ENCODE data around the gene SLC2A13.

SLC2A13 gene

DNA sequence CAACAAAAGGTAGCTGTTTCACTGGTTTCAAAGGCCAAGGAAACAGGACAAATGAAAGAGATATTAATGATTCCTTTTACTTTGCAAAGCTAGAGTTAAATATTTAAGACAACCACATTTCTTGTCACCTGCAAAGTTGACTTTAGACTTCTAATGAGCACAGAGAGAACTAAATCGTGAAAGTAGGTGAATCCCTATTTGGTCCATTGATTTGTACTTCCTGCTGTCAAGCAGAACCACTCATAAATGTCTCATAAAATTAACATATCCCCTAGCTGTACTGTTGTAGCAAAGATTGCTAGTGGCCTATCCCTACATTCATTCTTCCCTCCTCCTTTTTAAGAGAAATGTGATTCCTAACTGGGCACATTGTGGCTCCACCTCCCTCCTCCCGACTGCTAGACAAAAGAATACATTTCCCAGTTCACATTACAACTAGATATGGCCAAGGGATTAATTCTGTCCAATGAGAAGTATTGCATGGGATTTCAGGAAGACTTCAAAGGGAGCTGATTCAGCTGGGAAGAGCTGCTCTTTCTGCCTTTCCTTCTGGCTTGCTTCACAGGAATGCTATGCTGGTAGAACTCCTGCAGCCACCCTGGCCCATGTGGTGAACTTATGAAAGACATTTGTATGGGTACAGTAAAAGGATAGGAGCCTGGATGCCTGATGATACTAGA is 258.8 kb downstream of the SLC2A13 start (continued):
- TF ChIP-seq, protein P1, sequence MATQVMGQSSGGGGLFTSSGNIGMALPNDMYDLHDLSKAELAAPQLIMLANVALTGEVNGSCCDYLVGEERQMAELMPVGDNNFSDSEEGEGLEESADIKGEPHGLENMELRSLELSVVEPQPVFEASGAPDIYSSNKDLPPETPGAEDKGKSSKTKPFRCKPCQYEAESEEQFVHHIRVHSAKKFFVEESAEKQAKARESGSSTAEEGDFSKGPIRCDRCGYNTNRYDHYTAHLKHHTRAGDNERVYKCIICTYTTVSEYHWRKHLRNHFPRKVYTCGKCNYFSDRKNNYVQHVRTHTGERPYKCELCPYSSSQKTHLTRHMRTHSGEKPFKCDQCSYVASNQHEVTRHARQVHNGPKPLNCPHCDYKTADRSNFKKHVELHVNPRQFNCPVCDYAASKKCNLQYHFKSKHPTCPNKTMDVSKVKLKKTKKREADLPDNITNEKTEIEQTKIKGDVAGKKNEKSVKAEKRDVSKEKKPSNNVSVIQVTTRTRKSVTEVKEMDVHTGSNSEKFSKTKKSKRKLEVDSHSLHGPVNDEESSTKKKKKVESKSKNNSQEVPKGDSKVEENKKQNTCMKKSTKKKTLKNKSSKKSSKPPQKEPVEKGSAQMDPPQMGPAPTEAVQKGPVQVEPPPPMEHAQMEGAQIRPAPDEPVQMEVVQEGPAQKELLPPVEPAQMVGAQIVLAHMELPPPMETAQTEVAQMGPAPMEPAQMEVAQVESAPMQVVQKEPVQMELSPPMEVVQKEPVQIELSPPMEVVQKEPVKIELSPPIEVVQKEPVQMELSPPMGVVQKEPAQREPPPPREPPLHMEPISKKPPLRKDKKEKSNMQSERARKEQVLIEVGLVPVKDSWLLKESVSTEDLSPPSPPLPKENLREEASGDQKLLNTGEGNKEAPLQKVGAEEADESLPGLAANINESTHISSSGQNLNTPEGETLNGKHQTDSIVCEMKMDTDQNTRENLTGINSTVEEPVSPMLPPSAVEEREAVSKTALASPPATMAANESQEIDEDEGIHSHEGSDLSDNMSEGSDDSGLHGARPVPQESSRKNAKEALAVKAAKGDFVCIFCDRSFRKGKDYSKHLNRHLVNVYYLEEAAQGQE (tag by site-specific recombination; IDR thresholded peaks at IDR 0.05), result no peak

DNA sequence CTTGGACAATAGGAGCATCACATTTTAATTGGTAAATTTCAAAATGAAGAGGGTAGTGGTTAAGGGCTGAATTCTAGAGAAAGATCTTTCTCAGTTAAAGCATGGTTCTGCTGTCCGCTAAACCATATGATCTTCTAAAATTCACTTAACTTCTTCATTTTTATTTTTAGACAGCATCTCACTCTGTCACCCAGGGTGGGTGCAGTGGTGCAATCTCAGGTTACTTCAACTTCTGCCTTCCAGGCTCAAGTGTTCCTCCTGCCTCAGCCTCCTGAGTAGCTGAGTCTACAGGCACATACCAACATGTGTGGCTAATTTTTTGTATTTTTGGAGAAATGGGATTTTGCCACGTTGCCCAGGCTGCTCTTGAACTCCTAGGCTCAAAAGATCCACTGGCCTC is 259.6 kb downstream of the SLC2A13 start:
- no peak for TF ChIP-seq ZNF426 (tag by site-specific recombination; IDR thresholded peaks at IDR 0.05)
- TF ChIP-seq ZNF292 (tag by site-specific recombination; IDR thresholded peaks at IDR 0.05; ENCODE audit: borderline replicate concordance, low read depth), result no peak
- no peak for TF ChIP-seq ZBTB7A (tag by site-specific recombination; IDR thresholded peaks at IDR 0.05; ENCODE audit: low read depth)
- TF ChIP-seq ZNF302 (tag by site-specific recombination; IDR thresholded peaks at IDR 0.05; ENCODE audit: low read depth), result no peak
- no peak for TF ChIP-seq GLIS1 (tag by site-specific recombination; IDR thresholded peaks at IDR 0.05)
- no peak for TF ChIP-seq ZNF670 (tag by site-specific recombination; IDR thresholded peaks at IDR 0.05; ENCODE audit: low read depth)
- no peak for TF ChIP-seq ZNF19 (tag by site-specific recombination; IDR thresholded peaks at IDR 0.05; ENCODE audit: low read depth)
- TF ChIP-seq, protein P2, sequence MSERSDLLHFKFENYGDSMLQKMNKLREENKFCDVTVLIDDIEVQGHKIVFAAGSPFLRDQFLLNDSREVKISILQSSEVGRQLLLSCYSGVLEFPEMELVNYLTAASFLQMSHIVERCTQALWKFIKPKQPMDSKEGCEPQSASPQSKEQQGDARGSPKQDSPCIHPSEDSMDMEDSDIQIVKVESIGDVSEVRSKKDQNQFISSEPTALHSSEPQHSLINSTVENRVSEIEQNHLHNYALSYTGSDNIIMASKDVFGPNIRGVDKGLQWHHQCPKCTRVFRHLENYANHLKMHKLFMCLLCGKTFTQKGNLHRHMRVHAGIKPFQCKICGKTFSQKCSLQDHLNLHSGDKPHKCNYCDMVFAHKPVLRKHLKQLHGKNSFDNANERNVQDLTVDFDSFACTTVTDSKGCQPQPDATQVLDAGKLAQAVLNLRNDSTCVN (tag by site-specific recombination; optimal IDR thresholded peaks at IDR 0.05), result no peak
- TF ChIP-seq, protein P3, sequence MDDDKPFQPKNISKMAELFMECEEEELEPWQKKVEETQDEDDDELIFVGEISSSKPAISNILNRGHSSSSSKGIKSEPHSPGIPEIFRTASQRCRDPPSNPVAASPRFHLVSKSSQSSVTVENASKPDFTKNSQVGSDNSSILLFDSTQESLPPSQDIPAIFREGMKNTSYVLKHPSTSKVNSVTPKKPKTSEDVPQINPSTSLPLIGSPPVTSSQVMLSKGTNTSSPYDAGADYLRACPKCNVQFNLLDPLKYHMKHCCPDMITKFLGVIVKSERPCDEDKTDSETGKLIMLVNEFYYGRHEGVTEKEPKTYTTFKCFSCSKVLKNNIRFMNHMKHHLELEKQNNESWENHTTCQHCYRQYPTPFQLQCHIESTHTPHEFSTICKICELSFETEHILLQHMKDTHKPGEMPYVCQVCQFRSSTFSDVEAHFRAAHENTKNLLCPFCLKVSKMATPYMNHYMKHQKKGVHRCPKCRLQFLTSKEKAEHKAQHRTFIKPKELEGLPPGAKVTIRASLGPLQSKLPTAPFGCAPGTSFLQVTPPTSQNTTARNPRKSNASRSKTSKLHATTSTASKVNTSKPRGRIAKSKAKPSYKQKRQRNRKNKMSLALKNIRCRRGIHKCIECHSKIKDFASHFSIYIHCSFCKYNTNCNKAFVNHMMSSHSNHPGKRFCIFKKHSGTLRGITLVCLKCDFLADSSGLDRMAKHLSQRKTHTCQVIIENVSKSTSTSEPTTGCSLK (tag by site-specific recombination; IDR thresholded peaks at IDR 0.05), result no peak
- TF ChIP-seq, protein P4, sequence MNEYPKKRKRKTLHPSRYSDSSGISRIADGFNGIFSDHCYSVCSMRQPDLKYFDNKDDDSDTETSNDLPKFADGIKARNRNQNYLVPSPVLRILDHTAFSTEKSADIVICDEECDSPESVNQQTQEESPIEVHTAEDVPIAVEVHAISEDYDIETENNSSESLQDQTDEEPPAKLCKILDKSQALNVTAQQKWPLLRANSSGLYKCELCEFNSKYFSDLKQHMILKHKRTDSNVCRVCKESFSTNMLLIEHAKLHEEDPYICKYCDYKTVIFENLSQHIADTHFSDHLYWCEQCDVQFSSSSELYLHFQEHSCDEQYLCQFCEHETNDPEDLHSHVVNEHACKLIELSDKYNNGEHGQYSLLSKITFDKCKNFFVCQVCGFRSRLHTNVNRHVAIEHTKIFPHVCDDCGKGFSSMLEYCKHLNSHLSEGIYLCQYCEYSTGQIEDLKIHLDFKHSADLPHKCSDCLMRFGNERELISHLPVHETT (tag by site-specific recombination; IDR thresholded peaks at IDR 0.05), result no peak
- TF ChIP-seq ZNF239 (tag by site-specific recombination; IDR thresholded peaks at IDR 0.05), result no peak
- TF ChIP-seq ZNF610 (tag by site-specific recombination; IDR thresholded peaks at IDR 0.05; ENCODE audit: borderline replicate concordance), result no peak
- TF ChIP-seq, protein P5, sequence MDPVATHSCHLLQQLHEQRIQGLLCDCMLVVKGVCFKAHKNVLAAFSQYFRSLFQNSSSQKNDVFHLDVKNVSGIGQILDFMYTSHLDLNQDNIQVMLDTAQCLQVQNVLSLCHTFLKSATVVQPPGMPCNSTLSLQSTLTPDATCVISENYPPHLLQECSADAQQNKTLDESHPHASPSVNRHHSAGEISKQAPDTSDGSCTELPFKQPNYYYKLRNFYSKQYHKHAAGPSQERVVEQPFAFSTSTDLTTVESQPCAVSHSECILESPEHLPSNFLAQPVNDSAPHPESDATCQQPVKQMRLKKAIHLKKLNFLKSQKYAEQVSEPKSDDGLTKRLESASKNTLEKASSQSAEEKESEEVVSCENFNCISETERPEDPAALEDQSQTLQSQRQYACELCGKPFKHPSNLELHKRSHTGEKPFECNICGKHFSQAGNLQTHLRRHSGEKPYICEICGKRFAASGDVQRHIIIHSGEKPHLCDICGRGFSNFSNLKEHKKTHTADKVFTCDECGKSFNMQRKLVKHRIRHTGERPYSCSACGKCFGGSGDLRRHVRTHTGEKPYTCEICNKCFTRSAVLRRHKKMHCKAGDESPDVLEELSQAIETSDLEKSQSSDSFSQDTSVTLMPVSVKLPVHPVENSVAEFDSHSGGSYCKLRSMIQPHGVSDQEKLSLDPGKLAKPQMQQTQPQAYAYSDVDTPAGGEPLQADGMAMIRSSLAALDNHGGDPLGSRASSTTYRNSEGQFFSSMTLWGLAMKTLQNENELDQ (tag by site-specific recombination; IDR thresholded peaks at IDR 0.05; ENCODE audit: low read depth), result no peak
- TF ChIP-seq, protein P6, sequence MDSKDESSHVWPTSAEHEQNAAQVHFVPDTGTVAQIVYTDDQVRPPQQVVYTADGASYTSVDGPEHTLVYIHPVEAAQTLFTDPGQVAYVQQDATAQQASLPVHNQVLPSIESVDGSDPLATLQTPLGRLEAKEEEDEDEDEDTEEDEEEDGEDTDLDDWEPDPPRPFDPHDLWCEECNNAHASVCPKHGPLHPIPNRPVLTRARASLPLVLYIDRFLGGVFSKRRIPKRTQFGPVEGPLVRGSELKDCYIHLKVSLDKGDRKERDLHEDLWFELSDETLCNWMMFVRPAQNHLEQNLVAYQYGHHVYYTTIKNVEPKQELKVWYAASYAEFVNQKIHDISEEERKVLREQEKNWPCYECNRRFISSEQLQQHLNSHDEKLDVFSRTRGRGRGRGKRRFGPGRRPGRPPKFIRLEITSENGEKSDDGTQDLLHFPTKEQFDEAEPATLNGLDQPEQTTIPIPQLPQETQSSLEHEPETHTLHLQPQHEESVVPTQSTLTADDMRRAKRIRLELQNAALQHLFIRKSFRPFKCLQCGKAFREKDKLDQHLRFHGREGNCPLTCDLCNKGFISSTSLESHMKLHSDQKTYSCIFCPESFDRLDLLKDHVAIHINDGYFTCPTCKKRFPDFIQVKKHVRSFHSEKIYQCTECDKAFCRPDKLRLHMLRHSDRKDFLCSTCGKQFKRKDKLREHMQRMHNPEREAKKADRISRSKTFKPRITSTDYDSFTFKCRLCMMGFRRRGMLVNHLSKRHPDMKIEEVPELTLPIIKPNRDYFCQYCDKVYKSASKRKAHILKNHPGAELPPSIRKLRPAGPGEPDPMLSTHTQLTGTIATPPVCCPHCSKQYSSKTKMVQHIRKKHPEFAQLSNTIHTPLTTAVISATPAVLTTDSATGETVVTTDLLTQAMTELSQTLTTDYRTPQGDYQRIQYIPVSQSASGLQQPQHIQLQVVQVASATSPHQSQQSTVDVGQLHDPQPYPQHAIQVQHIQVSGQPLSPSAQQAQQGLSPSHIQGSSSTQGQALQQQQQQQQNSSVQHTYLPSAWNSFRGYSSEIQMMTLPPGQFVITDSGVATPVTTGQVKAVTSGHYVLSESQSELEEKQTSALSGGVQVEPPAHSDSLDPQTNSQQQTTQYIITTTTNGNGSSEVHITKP (tag by site-specific recombination; IDR thresholded peaks at IDR 0.05), result no peak
- CTCF ChIA-PET, result no interaction called here

More for the DNA sequence above, 259.6 kb downstream of the SLC2A13 start:
- H3K36me3 ChIP-seq (ENCODE audit: control insufficient read depth in 2 of 2, insufficient read depth in 1 of 2, low read length in 2 of 2), result no peaks in the 10 kb centered on the region
- H3K4me1 ChIP-seq (ENCODE audit: control insufficient read depth, insufficient read depth, low read length), result no peaks in the 10 kb centered on the region
- H3K4me3 ChIP-seq (ENCODE audit: low read depth, low read length), result no peak overlapping the region
- no peaks in the 10 kb centered on the region for H3K9me3 ChIP-seq (ENCODE audit: control insufficient read depth, insufficient read depth, low read depth, low read length)
- H3K27ac ChIP-seq (ENCODE audit: extremely low read depth, low read depth, low read length), result no peak overlapping the region
- POLR2A ChIA-PET, result no interaction called here

All from HEK293 (cell line).